GM18861 (cell line): Measurements from ENCODE around the gene NSG1.
"Not testable (repeated sequence)": the region's sequence is repeated elsewhere in the genome, so short reads cannot be mapped to it uniquely, and the experiment has no call there.

Source experiments
- ATAC-seq: cut with Tn5 transposase; IDR thresholded peaks from one replicate; pipeline ENCODE4 v1.9.1; 2021; ENCODE audit not compliant: unreplicated experiment

Gene NSG1

GRCh38 chr4:4386736-4387392, at the start of gene NSG1:
Gene NSG1, plus strand, starts transcription at chr4:4387102. Its CDS starts 528 bp downstream, at chr4:4387630.
- no peak for ATAC-seq

GRCh38 chr4:4338210-4339001, 48.5 kb upstream of the NSG1 start:
- no peak for ATAC-seq

- no peak for ATAC-seq
These were observed 47.3 kb upstream of the NSG1 start for GRCh38 chr4:4339504-4340085.

GRCh38 chr4:4341861-4342650, 44.8 kb upstream of the NSG1 start:
- ATAC-seq: peak; percentile 32

- ATAC-seq: no peak
These were observed 43.9 kb upstream of the NSG1 start for GRCh38 chr4:4343038-4343437.

GRCh38 chr4:4344915-4345527, 41.9 kb upstream of the NSG1 start:
- ATAC-seq: peak; percentile 77

- no peak for ATAC-seq
These were observed 39.3 kb upstream of the NSG1 start for GRCh38 chr4:4347585-4347984.

GRCh38 chr4:4348585-4348984, 38.3 kb upstream of the NSG1 start:
- not testable (repeated sequence) for ATAC-seq

GRCh38 chr4:4349867-4350266, 37.0 kb upstream of the NSG1 start:
- no peak for ATAC-seq

GRCh38 chr4:4350909-4351308, 36.0 kb upstream of the NSG1 start:
- no peak for ATAC-seq

GRCh38 chr4:4355302-4355701, 31.6 kb upstream of the NSG1 start:
- ATAC-seq: no peak

GRCh38 chr4:4356106-4357041, 30.5 kb upstream of the NSG1 start:
- no peak for ATAC-seq

- ATAC-seq: no peak
These were observed 28.6 kb upstream of the NSG1 start for GRCh38 chr4:4358093-4358854.

GRCh38 chr4:4361883-4362282, 25.0 kb upstream of the NSG1 start:
- ATAC-seq: no peak

- ATAC-seq: no peak
These were observed 23.8 kb upstream of the NSG1 start for GRCh38 chr4:4362991-4363697.

GRCh38 chr4:4364061-4364460, 22.8 kb upstream of the NSG1 start:
- ATAC-seq: no peak

GRCh38 chr4:4364486-4365208, 22.3 kb upstream of the NSG1 start:
- ATAC-seq: no peak
